Activated naive CD8-positive, alpha-beta T cell treated with anti-CD3 and anti-CD28 coated beads, Interleukin-2, amount 10 ng/mL, durations not matched to agents 7 days and 5 days (primary cell): ENCODE data around the gene CNTN4. TPM values are rescaled to one million over a fixed set of nuclear protein-coding genes. Genes with fewer than 3 reads are reported as not detected.

Experiments
- ATAC-seq: fragments of 150-1000 bp; cut with Tn5 transposase; one replicate; pipeline ENCODE4 v1.10.0; 2021; ENCODE audit warnings: low read depth, moderate library complexity
- POLR2A ChIA-PET: fragments of 350-600 bp; sonication (Branson Sonifier 250); formaldehyde crosslinking; loops from one replicate; lab custom pipeline; 2021; ENCODE audit warnings: antibody characterized with exemption; lab: Charles Lee
- DNase-seq: peaks from one replicate; pipeline ENCODE4 v3.0.0; 2021
- H3K27ac Mint-ChIP-seq: one replicate; pipeline ENCODE4 v1.8.0; 2022; ENCODE audit warnings: mild to moderate bottlenecking, mixed read lengths
- H3K27me3 Mint-ChIP-seq: one replicate; pipeline ENCODE4 v1.8.0; 2022; ENCODE audit warnings: mild to moderate bottlenecking, moderate library complexity, mixed read lengths
- H3K36me3 Mint-ChIP-seq: one replicate; pipeline ENCODE4 v1.8.0; 2021; ENCODE audit warnings: mild to moderate bottlenecking, mixed read lengths
- H3K4me1 Mint-ChIP-seq: one replicate; pipeline ENCODE4 v1.8.0; 2021; ENCODE audit warnings: mixed read lengths
- H3K4me3 Mint-ChIP-seq: one replicate; pipeline ENCODE4 v1.8.0; 2022; ENCODE audit warnings: mild to moderate bottlenecking, moderate library complexity, mixed read lengths
- H3K9me3 Mint-ChIP-seq: one replicate; pipeline ENCODE4 v1.8.0; 2021; ENCODE audit warnings: mixed read lengths
- total RNA-seq, 2 experiments: library from RNA; stranded (reverse); gene quantifications; one replicate each; pipeline ENCODE4 v1.2.3, GENCODE V29; 2021

CNTN4 gene
- total RNA-seq, 2 experiments from 2014 or later: not detected

GRCh38 chr3:2706144-2706835 lies 607.6 kb downstream of the CNTN4 start:
- no peak overlapping the region for H3K4me3 Mint-ChIP-seq
- H3K4me1 Mint-ChIP-seq: no peaks in the 10 kb centered on the region
- no peak overlapping the region for H3K27ac Mint-ChIP-seq
- DNase-seq: no peak
- ATAC-seq: peak; percentile 47
- POLR2A ChIA-PET: no interaction called here
- H3K9me3 Mint-ChIP-seq: no peaks in the 10 kb centered on the region
- H3K36me3 Mint-ChIP-seq: no peaks in the 10 kb centered on the region
- H3K27me3 Mint-ChIP-seq: no peaks in the 10 kb centered on the region

DNA sequence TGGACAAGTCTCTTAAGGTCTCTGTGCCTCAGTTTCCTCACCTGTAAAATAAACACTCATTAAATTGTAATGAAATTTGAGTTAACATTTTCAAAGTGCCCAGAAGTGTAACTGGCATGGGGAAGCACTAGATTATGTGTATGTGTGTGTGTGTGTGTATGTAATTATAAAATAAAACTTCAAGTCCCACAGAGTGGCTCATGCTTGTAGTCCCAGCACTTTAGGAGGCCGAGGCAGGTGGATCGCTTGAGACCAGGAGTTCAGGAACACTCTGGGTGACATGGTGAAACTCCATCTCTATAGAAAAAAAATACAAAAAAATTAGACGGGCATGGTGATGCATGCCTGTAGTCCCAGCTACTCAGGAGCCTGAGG lies 608.2 kb downstream of the CNTN4 start:
- Mint-ChIP-seq H3K36me3 (no peaks in the 10 kb centered on the region), H3K27me3 (no peaks in the 10 kb centered on the region), H3K27ac (no peak overlapping the region), H3K4me3 (no peak overlapping the region), H3K9me3 (no peaks in the 10 kb centered on the region), H3K4me1 (no peaks in the 10 kb centered on the region)
- ATAC-seq (peak; percentile 26), DNase-seq (no peak)
- POLR2A ChIA-PET: no interaction called here

- Mint-ChIP-seq H3K4me1 (no peaks in the 10 kb centered on the region), H3K4me3 (no peak overlapping the region), H3K9me3 (no peaks in the 10 kb centered on the region), H3K36me3 (no peaks in the 10 kb centered on the region), H3K27ac (no peak overlapping the region), H3K27me3 (peaks cover 2% of the 10 kb centered on the region)
- DNase-seq: no peak
- POLR2A ChIA-PET: no interaction called here
- no peak for ATAC-seq
Measured at GRCh38 chr3:2711081-2711480, 612.4 kb downstream of the CNTN4 start.

GRCh38 chr3:2713923-2714322 lies 615.3 kb downstream of the CNTN4 start:
- ATAC-seq: no peak
- H3K9me3 Mint-ChIP-seq: no peaks in the 10 kb centered on the region
- no peak overlapping the region for H3K27ac Mint-ChIP-seq
- H3K4me3 Mint-ChIP-seq: no peak overlapping the region
- POLR2A ChIA-PET: no interaction called here
- no peak for DNase-seq
- H3K36me3 Mint-ChIP-seq: no peaks in the 10 kb centered on the region
- H3K4me1 Mint-ChIP-seq: no peaks in the 10 kb centered on the region
- peaks cover 2% of the 10 kb centered on the region for H3K27me3 Mint-ChIP-seq

DNA sequence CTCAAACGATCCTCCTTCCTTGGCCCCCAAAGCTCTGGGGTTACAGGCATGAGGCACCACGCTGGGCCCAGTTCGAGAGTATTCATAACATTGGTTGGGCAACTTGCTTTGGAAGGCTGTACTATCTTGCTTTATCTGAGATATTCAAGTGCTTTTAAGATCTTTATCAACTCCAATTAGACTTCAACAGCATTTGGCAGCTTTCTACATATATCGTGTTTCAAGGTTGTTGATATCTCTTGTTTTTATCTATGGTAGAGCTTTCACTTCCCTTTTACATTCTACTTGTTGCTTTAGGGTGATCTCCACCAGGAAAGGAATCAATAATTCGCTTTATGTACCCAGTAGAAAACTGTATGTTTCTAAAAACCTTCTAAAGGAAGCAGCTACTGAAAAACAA lies 616.2 kb downstream of the CNTN4 start:
- DNase-seq (no peak), ATAC-seq (no peak)
- Mint-ChIP-seq H3K9me3 (no peaks in the 10 kb centered on the region), H3K27ac (no peak overlapping the region), H3K4me1 (no peaks in the 10 kb centered on the region), H3K36me3 (no peaks in the 10 kb centered on the region), H3K4me3 (no peak overlapping the region), H3K27me3 (peaks cover 2% of the 10 kb centered on the region)
- POLR2A ChIA-PET: no interaction called here

- no peaks in the 10 kb centered on the region for H3K36me3 Mint-ChIP-seq
- POLR2A ChIA-PET: no interaction called here
- no peaks in the 10 kb centered on the region for H3K4me1 Mint-ChIP-seq
- peaks cover 3% of the 10 kb centered on the region for H3K27me3 Mint-ChIP-seq
- no peak overlapping the region for H3K27ac Mint-ChIP-seq
- no peak overlapping the region for H3K4me3 Mint-ChIP-seq
- no peaks in the 10 kb centered on the region for H3K9me3 Mint-ChIP-seq
- DNase-seq (no peak), ATAC-seq (no peak)
Measured at GRCh38 chr3:2727101-2727500, 628.4 kb downstream of the CNTN4 start.

- H3K27ac Mint-ChIP-seq: no peak overlapping the region
- H3K4me1 Mint-ChIP-seq: no peaks in the 10 kb centered on the region
- ATAC-seq (no peak), DNase-seq (no peak)
- peaks cover 3% of the 10 kb centered on the region for H3K27me3 Mint-ChIP-seq
- POLR2A ChIA-PET: no interaction called here
- no peak overlapping the region for H3K4me3 Mint-ChIP-seq
- no peaks in the 10 kb centered on the region for H3K36me3 Mint-ChIP-seq
- H3K9me3 Mint-ChIP-seq: no peaks in the 10 kb centered on the region
Measured at GRCh38 chr3:2727610-2728318, 629.1 kb downstream of the CNTN4 start.

DNA sequence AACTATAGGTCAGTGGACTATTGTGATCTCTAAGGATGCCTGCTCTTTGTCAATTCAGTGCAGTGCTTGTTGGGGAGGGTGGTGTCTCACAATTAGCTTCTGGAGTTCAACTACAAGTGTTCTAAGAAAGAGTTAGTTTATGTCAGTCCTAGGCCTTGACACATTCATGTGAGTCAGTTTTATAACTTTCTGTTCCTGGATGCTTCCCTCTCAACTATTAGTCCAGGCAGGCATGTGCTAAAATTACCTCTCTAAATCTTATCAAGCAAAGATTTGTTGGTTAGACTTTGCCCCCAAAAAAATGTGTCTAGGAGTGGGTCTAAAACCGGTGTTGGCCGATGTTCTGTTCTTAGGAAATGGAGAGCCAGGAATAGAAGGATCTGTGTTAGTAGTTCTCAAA lies 633.2 kb downstream of the CNTN4 start:
- no peak overlapping the region for H3K27ac Mint-ChIP-seq
- POLR2A ChIA-PET: no interaction called here
- no peak for ATAC-seq
- H3K9me3 Mint-ChIP-seq: no peaks in the 10 kb centered on the region
- peaks cover 3% of the 10 kb centered on the region for H3K27me3 Mint-ChIP-seq
- DNase-seq: no peak
- no peaks in the 10 kb centered on the region for H3K36me3 Mint-ChIP-seq
- H3K4me1 Mint-ChIP-seq: no peaks in the 10 kb centered on the region
- H3K4me3 Mint-ChIP-seq: no peak overlapping the region

GRCh38 chr3:2735392-2735894 lies 636.8 kb downstream of the CNTN4 start:
- no peaks in the 10 kb centered on the region for H3K36me3 Mint-ChIP-seq
- ATAC-seq: no peak
- DNase-seq: no peak
- H3K27me3 Mint-ChIP-seq: no peaks in the 10 kb centered on the region
- H3K9me3 Mint-ChIP-seq: no peaks in the 10 kb centered on the region
- H3K4me1 Mint-ChIP-seq: no peaks in the 10 kb centered on the region
- POLR2A ChIA-PET: no interaction called here
- H3K27ac Mint-ChIP-seq: no peak overlapping the region
- H3K4me3 Mint-ChIP-seq: no peak overlapping the region

DNA sequence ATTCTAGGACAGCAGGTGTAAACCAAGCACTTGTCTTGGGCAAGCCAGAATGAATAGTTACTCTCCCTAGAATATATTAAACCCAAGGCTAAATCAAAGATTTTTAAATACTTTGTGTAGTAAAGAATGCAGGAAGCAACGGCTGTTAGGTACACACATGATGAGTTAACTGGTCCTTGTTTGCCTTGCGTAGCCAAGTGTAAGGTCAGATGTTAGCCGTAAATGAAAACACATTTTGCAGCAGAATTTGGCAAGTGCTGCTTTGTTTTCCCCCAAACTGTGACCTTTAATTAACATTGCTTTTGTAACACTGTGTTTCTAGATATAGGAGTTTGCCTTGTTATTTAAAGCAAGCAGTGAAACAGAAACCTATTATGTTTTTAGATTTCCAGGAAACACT lies 642.9 kb downstream of the CNTN4 start:
- no peaks in the 10 kb centered on the region for H3K27me3 Mint-ChIP-seq
- no peak overlapping the region for H3K4me3 Mint-ChIP-seq
- H3K27ac Mint-ChIP-seq: no peak overlapping the region
- POLR2A ChIA-PET: no interaction called here
- no peaks in the 10 kb centered on the region for H3K36me3 Mint-ChIP-seq
- ATAC-seq (no peak), DNase-seq (no peak)
- no peaks in the 10 kb centered on the region for H3K4me1 Mint-ChIP-seq
- no peaks in the 10 kb centered on the region for H3K9me3 Mint-ChIP-seq

DNA sequence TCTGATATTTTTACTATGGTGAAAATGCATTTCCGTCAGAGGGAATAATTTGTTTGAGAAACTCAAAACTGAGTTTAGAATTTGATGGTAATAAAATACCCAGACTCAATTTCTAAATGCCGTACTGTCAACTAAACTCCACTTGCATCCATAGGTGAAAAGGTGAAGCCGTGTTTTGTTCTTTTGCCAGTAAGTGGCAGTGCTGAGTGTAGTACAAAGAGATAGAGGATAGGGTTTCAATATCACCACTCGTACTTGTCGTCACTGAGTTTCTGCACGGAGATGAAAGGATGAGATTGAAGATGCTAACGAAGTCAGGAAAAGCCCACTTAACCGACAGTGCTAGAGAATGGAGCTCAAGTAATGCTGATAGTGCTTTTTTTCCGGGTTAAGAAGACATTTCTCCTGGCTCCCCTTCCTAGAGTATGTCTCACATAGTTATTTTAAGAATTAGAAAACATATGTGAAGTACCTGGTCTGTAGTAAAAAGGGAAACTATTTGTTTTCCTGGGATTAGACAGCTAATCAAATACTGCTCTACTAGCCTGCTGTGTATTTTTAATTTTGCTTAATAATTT lies 666.4 kb downstream of the CNTN4 start:
- Mint-ChIP-seq H3K36me3 (no peaks in the 10 kb centered on the region), H3K27me3 (no peaks in the 10 kb centered on the region), H3K9me3 (no peaks in the 10 kb centered on the region), H3K27ac (no peak overlapping the region), H3K4me3 (no peak overlapping the region), H3K4me1 (no peaks in the 10 kb centered on the region)
- ATAC-seq (no peak), DNase-seq (no peak)
- POLR2A ChIA-PET: no interaction called here

GRCh38 chr3:2770451-2770850 lies 671.8 kb downstream of the CNTN4 start:
- H3K4me1 Mint-ChIP-seq: no peaks in the 10 kb centered on the region
- no peak overlapping the region for H3K4me3 Mint-ChIP-seq
- DNase-seq: no peak
- H3K27me3 Mint-ChIP-seq: no peaks in the 10 kb centered on the region
- H3K36me3 Mint-ChIP-seq: no peaks in the 10 kb centered on the region
- ATAC-seq: no peak
- H3K9me3 Mint-ChIP-seq: no peaks in the 10 kb centered on the region
- POLR2A ChIA-PET: no interaction called here
- no peak overlapping the region for H3K27ac Mint-ChIP-seq

- Mint-ChIP-seq H3K9me3 (no peaks in the 10 kb centered on the region), H3K27me3 (no peaks in the 10 kb centered on the region), H3K36me3 (no peaks in the 10 kb centered on the region), H3K27ac (no peak overlapping the region), H3K4me1 (no peaks in the 10 kb centered on the region), H3K4me3 (no peak overlapping the region)
- ATAC-seq (no peak), DNase-seq (no peak)
- POLR2A ChIA-PET: no interaction called here
Measured at GRCh38 chr3:2771193-2771592, 672.5 kb downstream of the CNTN4 start.

GRCh38 chr3:2771741-2772140 lies 673.1 kb downstream of the CNTN4 start:
- H3K4me1 Mint-ChIP-seq: no peaks in the 10 kb centered on the region
- DNase-seq (no peak), ATAC-seq (no peak)
- H3K4me3 Mint-ChIP-seq: no peak overlapping the region
- POLR2A ChIA-PET: no interaction called here
- no peaks in the 10 kb centered on the region for H3K27me3 Mint-ChIP-seq
- no peaks in the 10 kb centered on the region for H3K9me3 Mint-ChIP-seq
- no peaks in the 10 kb centered on the region for H3K36me3 Mint-ChIP-seq
- H3K27ac Mint-ChIP-seq: no peak overlapping the region
